Activated CD8-positive, alpha-beta memory T cell treated with anti-CD3 and anti-CD28 coated beads, Interleukin-2, amount 10 ng/mL, durations not matched to agents 7 days and 5 days (primary cell): ENCODE measurements around the gene GNPTAB. TPM values are rescaled to one million over a fixed set of nuclear protein-coding genes. Genes with fewer than 3 reads are reported as not detected.
A peak's percentile ranks its signal among the peaks of the same experiment; 100 is the strongest.
"Not testable (repeated sequence)": the region's sequence is repeated elsewhere in the genome, so short reads cannot be mapped to it uniquely, and the experiment has no call there.

Experiments
- ATAC-seq: fragments of 150-1000 bp; cut with Tn5 transposase; one replicate; pipeline ENCODE4 v1.10.0; 2021; ENCODE audit warnings: moderate library complexity
- CTCF ChIA-PET: fragments of 350-600 bp; sonication (Branson Sonifier 250); formaldehyde crosslinking; loops from one replicate; lab custom pipeline; 2021; ENCODE audit warnings: antibody characterized with exemption; lab: Charles Lee
- DNase-seq: peaks from one replicate; pipeline ENCODE4 v3.0.0-alpha.2; 2020
- H3K27ac Mint-ChIP-seq: one replicate; pipeline ENCODE4 v1.8.0; 2021; ENCODE audit warnings: mild to moderate bottlenecking, mixed read lengths
- H3K27me3 Mint-ChIP-seq: one replicate; pipeline ENCODE4 v1.8.0; 2021; ENCODE audit warnings: mixed read lengths
- H3K36me3 Mint-ChIP-seq: one replicate; pipeline ENCODE4 v1.8.0; 2021; ENCODE audit warnings: mild to moderate bottlenecking, mixed read lengths
- H3K4me1 Mint-ChIP-seq: one replicate; pipeline ENCODE4 v1.8.0; 2021; ENCODE audit warnings: mixed read lengths
- H3K4me3 Mint-ChIP-seq: one replicate; pipeline ENCODE4 v1.8.0; 2021; ENCODE audit warnings: mild to moderate bottlenecking, moderate library complexity, mixed read lengths
- H3K9me3 Mint-ChIP-seq: one replicate; pipeline ENCODE4 v1.8.0; 2022; ENCODE audit warnings: low read depth, mixed read lengths
- total RNA-seq, 2 experiments: library from RNA; stranded (reverse); gene quantifications; one replicate each; pipeline ENCODE4 v1.2.3, GENCODE V29; 2021

The GNPTAB gene
- total RNA-seq, 2 experiments from 2014 or later: 111 to 156 TPM

DNA sequence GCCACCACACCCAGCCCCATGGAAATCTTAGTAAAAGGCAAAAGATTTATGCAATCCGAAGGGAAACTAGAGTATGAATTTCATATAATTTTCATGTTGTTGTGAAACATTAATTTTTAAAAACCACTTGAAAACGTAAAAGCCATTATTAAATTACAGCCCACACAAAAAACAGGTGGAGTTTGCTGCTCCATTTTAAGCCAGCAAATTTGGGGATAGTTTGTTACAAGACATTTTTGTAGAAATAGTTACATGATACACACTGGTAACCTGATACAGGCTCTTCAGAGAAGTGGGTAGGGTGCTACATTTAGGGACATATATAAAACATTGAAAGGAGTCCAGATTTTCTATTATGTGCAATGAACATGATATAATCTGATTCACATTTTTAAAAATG is 17.6 kb downstream of the GNPTAB start:
- Mint-ChIP-seq H3K36me3 (peaks cover 42% of the 10 kb centered on the region), H3K9me3 (peaks cover 9% of the 10 kb centered on the region), H3K27me3 (no peaks in the 10 kb centered on the region), H3K4me3 (no peak overlapping the region), H3K4me1 (peaks cover 51% of the 10 kb centered on the region), H3K27ac (no peak overlapping the region)
- CTCF ChIA-PET: interaction anchor here (1.9 kb wide), 1 partner anchor 14 kb away, joined by 5 read pairs; no protein-coding TSS in a partner anchor
- DNase-seq (no peak), ATAC-seq (no peak)

DNA sequence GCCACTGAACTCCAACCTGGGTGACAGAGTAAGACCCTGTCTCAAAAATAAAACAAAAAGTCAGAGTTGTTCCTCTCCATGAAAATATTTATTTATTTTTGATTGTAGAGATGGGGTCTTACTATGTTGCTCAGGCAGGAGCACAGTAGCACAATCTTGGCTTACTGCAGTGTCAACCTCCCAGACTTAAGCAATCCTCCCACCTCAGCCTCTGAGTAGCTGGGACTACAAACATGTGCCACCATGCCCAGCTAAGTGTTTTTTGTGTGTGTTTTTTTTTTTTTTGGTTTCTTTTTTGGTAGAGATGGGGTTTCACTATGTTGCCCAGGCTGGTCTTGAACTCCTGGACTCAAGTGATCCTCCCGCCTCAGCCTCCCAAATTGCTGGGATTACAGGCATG is 18.0 kb downstream of the GNPTAB start:
- H3K9me3 Mint-ChIP-seq, H3K27me3 Mint-ChIP-seq, H3K4me3 Mint-ChIP-seq, ATAC-seq, DNase-seq, H3K27ac Mint-ChIP-seq: not testable (repeated sequence)
- CTCF ChIA-PET: interaction anchor here (1.9 kb wide), 1 partner anchor 14 kb away, joined by 5 read pairs; no protein-coding TSS in a partner anchor
- Mint-ChIP-seq H3K36me3 (peaks cover 42% of the 10 kb centered on the region), H3K4me1 (peaks cover 51% of the 10 kb centered on the region)

GRCh38 chr12:101811342-101811741 is 19.4 kb downstream of the GNPTAB start:
- Mint-ChIP-seq H3K36me3 (peaks cover 44% of the 10 kb centered on the region), H3K27ac (peak overlapping the region; percentile 52), H3K4me1 (peaks cover 56% of the 10 kb centered on the region)
- not testable (repeated sequence) for DNase-seq, H3K27me3 Mint-ChIP-seq, H3K9me3 Mint-ChIP-seq, H3K4me3 Mint-ChIP-seq, ATAC-seq
- CTCF ChIA-PET: interaction anchor here (1.5 to 2.0 kb wide), 2 partner anchors 18 to 24 kb away, joined by 3 to 7 read pairs; no protein-coding TSS in a partner anchor

GRCh38 chr12:101809208-101809607 is 21.6 kb downstream of the GNPTAB start:
- CTCF ChIA-PET: interaction anchor here (1.3 kb wide), 1 partner anchor 17 kb away, joined by 4 read pairs; no protein-coding TSS in a partner anchor
- Mint-ChIP-seq H3K27me3 (no peaks in the 10 kb centered on the region), H3K9me3 (peaks cover 2% of the 10 kb centered on the region), H3K4me3 (no peak overlapping the region), H3K27ac (peak overlapping the region; percentile 10), H3K4me1 (peaks cover 58% of the 10 kb centered on the region), H3K36me3 (peaks cover 37% of the 10 kb centered on the region)
- no peak for DNase-seq
- ATAC-seq: no peak

DNA sequence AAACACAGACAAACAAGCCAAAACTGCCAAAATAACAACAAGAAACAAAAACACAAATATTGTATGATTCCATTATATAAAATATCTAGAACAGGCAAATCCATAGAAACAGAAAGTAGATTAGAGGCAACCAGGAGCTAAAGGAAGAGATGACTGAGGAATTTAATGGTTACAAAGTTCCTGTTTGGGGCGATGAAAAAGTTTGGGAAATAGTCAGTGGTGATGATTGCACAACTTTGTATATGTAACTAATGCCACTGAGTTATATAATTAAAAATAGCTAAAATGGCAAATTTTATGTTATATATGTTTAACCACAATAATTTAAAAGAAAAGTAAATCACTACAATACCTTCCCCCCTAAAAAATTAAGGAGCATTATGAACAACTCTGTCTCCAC is 24.5 kb downstream of the GNPTAB start:
- H3K27me3 Mint-ChIP-seq: no peaks in the 10 kb centered on the region
- DNase-seq (no peak), ATAC-seq (no peak)
- peaks cover under 1% of the 10 kb centered on the region for H3K9me3 Mint-ChIP-seq
- H3K27ac Mint-ChIP-seq: no peak overlapping the region
- no peak overlapping the region for H3K4me3 Mint-ChIP-seq
- H3K36me3 Mint-ChIP-seq: peaks cover 36% of the 10 kb centered on the region
- peaks cover 63% of the 10 kb centered on the region for H3K4me1 Mint-ChIP-seq
- CTCF ChIA-PET: interaction anchor here (1.1 to 2.4 kb wide), 5 partner anchors 11 to 25 kb away, joined by 4 to 10 read pairs (median 5); partner anchors contain the start of gene GNPTAB

DNA sequence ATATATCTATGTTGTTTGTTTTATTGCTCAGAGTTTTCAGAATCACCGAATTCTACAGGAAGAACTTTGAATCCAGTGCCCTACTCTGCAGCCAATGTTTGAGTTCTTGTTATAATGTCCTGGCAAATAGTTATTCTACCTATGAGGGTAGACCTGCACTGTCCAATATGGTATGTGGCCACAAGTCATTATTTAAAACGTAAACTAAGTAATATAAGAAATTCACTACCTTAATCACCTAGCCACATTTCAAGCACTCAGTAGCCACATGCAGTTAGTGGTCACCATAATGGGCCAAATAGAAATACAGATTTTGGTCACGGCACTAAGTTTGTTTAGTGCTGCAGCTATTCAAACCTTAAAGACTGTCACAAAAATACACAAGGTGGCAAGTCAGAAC is 26.4 kb downstream of the GNPTAB start:
- ATAC-seq (no peak), DNase-seq (no peak)
- peak overlapping the region; percentile 85 for H3K27ac Mint-ChIP-seq
- peak overlapping the region; percentile 48 for H3K4me3 Mint-ChIP-seq
- CTCF ChIA-PET: interaction anchor here (0.8 to 1.7 kb wide), 3 partner anchors 9 to 26 kb away, joined by 3 to 5 read pairs (median 4); no protein-coding TSS in a partner anchor
- peaks cover 64% of the 10 kb centered on the region for H3K4me1 Mint-ChIP-seq
- no peaks in the 10 kb centered on the region for H3K9me3 Mint-ChIP-seq
- no peaks in the 10 kb centered on the region for H3K27me3 Mint-ChIP-seq
- peaks cover 38% of the 10 kb centered on the region for H3K36me3 Mint-ChIP-seq

DNA sequence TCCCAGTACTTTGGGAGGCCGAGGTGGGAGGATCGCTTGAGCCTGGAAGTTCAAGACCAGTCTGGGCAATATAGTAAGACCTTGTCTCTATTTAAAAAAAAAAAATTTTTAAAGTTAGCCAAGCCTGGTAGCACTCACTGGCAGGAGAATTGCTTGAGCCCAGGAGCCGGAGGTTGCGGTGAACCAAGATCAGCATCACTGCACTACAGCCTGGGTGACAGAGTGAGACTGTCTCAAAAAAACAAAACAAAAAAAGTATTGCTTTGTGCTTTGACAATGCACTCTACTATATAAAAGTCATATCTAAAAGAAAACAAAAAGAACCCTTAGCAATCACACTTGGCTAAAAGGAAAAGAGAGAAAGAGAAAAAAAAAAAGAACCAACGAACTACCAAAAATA is 26.8 kb downstream of the GNPTAB start:
- ATAC-seq: no peak
- H3K4me1 Mint-ChIP-seq: peaks cover 64% of the 10 kb centered on the region

GRCh38 chr12:101802486-101802885 is 28.3 kb downstream of the GNPTAB start:
- Mint-ChIP-seq H3K4me1 (peaks cover 68% of the 10 kb centered on the region), H3K36me3 (peaks cover 41% of the 10 kb centered on the region), H3K27me3 (no peaks in the 10 kb centered on the region), H3K4me3 (no peak overlapping the region), H3K9me3 (no peaks in the 10 kb centered on the region), H3K27ac (peak overlapping the region; percentile 67)
- no peak for DNase-seq
- ATAC-seq: no peak
- CTCF ChIA-PET: interaction anchor here (2.8 kb wide), 1 partner anchor 28 kb away, joined by 6 read pairs; the partner anchor contains the start of gene GNPTAB

More for the DNA sequence above, 26.8 kb downstream of the GNPTAB start:
- no peak for DNase-seq
- Mint-ChIP-seq H3K36me3 (peaks cover 40% of the 10 kb centered on the region), H3K27me3 (no peaks in the 10 kb centered on the region), H3K4me3 (peak overlapping the region; percentile 48), H3K27ac (peak overlapping the region; percentile 85), H3K9me3 (no peaks in the 10 kb centered on the region)
- CTCF ChIA-PET: interaction anchor here (0.8 to 2.8 kb wide), 3 partner anchors 20 to 26 kb away, joined by 3 to 6 read pairs (median 4); partner anchors contain the start of gene GNPTAB

- ATAC-seq: peak; percentile 78
Observed at GRCh38 chr12:101799774-101800173, 31.0 kb downstream of the GNPTAB start.

GRCh38 chr12:101795786-101796185 is 35.0 kb downstream of the GNPTAB start:
- Mint-ChIP-seq H3K4me3 (peak overlapping the region; percentile 21), H3K27ac (peak overlapping the region; percentile 86), H3K9me3 (no peaks in the 10 kb centered on the region), H3K36me3 (peaks cover 53% of the 10 kb centered on the region), H3K27me3 (no peaks in the 10 kb centered on the region), H3K4me1 (peaks cover 81% of the 10 kb centered on the region)
- no peak for ATAC-seq
- CTCF ChIA-PET: interaction anchor here (1.7 to 10.1 kb wide), 5 partner anchors 10 to 32 kb away, joined by 5 to 186 read pairs (median 26); partner anchors contain the start of gene GNPTAB
- DNase-seq: no peak

More at GRCh38 chr12:101799774-101800173, 31.0 kb downstream of the GNPTAB start:
- DNase-seq: no peak
- Mint-ChIP-seq H3K27ac (peak overlapping the region; percentile 81), H3K27me3 (no peaks in the 10 kb centered on the region), H3K4me1 (peaks cover 72% of the 10 kb centered on the region), H3K4me3 (peak overlapping the region; percentile 62), H3K9me3 (no peaks in the 10 kb centered on the region), H3K36me3 (peaks cover 46% of the 10 kb centered on the region)
- CTCF ChIA-PET: interaction anchor here (1.8 kb wide), 1 partner anchor 26 kb away, joined by 6 read pairs; no protein-coding TSS in a partner anchor

GRCh38 chr12:101795013-101795412 is 35.7 kb downstream of the GNPTAB start:
- no peaks in the 10 kb centered on the region for H3K9me3 Mint-ChIP-seq
- H3K27ac Mint-ChIP-seq: peak overlapping the region; percentile 86
- H3K4me1 Mint-ChIP-seq: peaks cover 79% of the 10 kb centered on the region
- peak; percentile 66 for DNase-seq
- peak overlapping the region; percentile 21 for H3K4me3 Mint-ChIP-seq
- peaks cover 56% of the 10 kb centered on the region for H3K36me3 Mint-ChIP-seq
- ATAC-seq: peak; percentile 35
- no peaks in the 10 kb centered on the region for H3K27me3 Mint-ChIP-seq
- CTCF ChIA-PET: interaction anchor here (1.7 to 10.1 kb wide), 6 partner anchors 10 to 45 kb away, joined by 5 to 186 read pairs (median 30); partner anchors contain the start of gene GNPTAB

DNA sequence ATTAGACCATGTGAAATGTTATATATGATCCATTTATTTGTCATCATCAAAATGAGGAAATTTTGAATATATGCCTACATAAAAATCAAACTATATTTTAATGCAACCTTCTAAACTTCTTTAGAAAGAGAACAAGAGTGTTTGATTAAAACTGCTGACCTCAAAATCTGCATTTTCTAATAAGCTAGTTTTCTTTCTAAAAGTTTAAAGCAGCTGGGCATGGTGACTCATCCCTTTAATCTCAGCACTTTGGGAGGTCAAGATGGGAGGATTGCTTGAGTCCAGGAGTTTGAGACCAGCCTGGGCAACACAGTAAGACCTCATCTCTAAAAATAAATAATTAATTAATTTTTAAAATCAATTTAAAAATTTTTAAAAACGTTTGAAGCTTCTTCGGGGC is 36.2 kb downstream of the GNPTAB start:
- peaks cover 75% of the 10 kb centered on the region for H3K4me1 Mint-ChIP-seq
- H3K9me3 Mint-ChIP-seq: no peaks in the 10 kb centered on the region
- DNase-seq (no peak), ATAC-seq (no peak)
- CTCF ChIA-PET: interaction anchor here (1.3 to 10.1 kb wide), 7 partner anchors 10 to 45 kb away, joined by 3 to 186 read pairs (median 26); partner anchors contain the start of gene GNPTAB
- H3K4me3 Mint-ChIP-seq: no peak overlapping the region
- H3K27me3 Mint-ChIP-seq: no peaks in the 10 kb centered on the region
- H3K27ac Mint-ChIP-seq: peak overlapping the region; percentile 86
- peaks cover 61% of the 10 kb centered on the region for H3K36me3 Mint-ChIP-seq

DNA sequence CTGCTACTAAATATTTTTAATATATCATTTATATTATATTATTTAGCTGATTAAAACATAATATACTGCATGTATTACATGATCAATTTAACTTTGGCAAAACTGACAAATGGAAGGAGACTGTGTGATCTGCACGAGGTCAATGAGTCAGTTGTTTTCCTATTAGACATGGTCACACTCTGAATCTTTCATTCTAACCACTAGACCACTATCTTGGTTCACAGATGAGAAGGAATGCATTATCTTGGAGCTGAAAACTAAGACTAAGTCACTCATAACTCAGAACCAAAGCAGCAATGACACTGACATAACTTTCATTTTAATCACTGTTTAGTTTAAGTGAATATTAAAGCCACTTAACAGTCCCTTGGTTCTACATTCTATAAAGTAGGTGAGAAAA is 37.4 kb downstream of the GNPTAB start:
- Mint-ChIP-seq H3K4me3 (peak overlapping the region; percentile 53), H3K36me3 (peaks cover 58% of the 10 kb centered on the region), H3K4me1 (peaks cover 67% of the 10 kb centered on the region), H3K9me3 (no peaks in the 10 kb centered on the region), H3K27me3 (no peaks in the 10 kb centered on the region), H3K27ac (peak overlapping the region; percentile 78)
- DNase-seq: no peak
- CTCF ChIA-PET: interaction anchor here (0.7 to 10.1 kb wide), 9 partner anchors 9 to 95 kb away, joined by 3 to 186 read pairs (median 6); partner anchors contain the start of gene GNPTAB
- ATAC-seq: peak; percentile 79
